Urothelium cell line (cell line): ENCODE data around the gene CD3D.

ENCODE experiments used
- DNase-seq: peaks from one replicate; pipeline ENCODE4 v3.0.0; 2011; ENCODE audit warnings: low spot score, mixed read lengths
- FAIRE-seq: peaks from 2 replicates; lab custom pipeline; 2011; peaks lifted over from hg19 to GRCh38; lab: Jason Lieb, UNC

Gene CD3D

DNA sequence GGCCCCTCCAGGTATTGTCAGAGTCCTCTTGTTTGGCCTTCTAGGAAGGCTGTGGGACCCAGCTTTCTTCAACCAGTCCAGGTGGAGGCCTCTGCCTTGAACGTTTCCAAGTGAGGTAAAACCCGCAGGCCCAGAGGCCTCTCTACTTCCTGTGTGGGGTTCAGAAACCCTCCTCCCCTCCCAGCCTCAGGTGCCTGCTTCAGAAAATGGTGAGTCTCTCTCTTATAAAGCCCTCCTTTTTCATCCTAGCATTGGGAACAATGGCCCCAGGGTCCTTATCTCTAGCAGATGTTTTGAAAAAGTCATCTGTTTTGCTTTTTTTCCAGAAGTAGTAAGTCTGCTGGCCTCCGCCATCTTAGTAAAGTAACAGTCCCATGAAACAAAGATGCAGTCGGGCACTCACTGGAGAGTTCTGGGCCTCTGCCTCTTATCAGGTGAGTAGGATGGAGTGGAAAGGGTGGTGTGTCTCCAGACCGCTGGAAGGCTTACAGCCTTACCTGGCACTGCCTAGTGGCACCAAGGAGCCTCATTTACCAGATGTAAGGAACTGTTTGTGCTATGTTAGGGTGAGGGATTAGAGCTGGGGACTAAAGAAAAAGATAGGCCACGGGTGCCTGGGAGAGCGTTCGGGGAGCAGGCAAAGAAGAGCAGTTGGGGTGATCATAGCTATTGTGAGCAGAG, 37.8 kb downstream of the CD3D start, which contains the start of gene CD3E:
Gene CD3E (plus strand): TSS at position 163 of the 681 bp plus-strand sequence. CDS start 223 bp downstream, at position 386.
- DNase-seq (no peak), FAIRE-seq (no peak)

GRCh38 chr11:118304227-118304567, 38.3 kb downstream of the CD3D start:
- DNase-seq (no peak), FAIRE-seq (no peak)

DNA sequence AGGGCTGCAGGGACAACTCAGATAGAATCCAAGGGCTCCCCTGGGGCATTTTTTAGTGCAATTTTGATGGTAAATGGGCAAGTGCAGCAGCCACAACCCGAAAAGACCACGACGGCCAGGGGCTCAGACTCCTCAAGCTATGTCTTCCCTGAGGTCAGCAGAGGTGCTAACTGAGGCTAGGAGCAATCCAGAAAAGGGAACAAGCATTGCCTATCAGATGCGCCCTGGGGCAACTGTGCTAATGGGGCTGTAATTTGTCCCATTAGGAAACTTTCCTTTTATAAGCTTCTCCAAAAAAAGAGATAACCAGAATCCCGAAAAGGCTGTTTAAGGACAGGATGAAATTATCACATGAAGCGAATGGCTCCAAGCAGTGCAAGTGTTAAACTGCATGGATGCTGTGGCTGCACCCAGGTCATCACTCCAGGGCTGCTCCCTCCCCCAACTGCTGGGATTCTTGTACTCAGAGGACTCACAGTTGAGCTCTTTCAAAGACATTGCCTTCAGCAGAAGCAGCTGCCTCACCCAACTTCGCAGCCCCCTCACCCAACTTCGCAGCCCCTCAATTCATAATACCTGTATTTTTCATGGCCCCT, 40.8 kb downstream of the CD3D start:
- FAIRE-seq (no peak), DNase-seq (no peak)

- FAIRE-seq, result no peak
- no peak for DNase-seq
These were observed 46.6 kb downstream of the CD3D start for GRCh38 chr11:118295815-118296454.

GRCh38 chr11:118295199-118295598, 47.3 kb downstream of the CD3D start:
- no peak for DNase-seq
- no peak for FAIRE-seq

- no peak for DNase-seq
- no peak for FAIRE-seq
These were observed 48.5 kb downstream of the CD3D start for GRCh38 chr11:118294053-118294452.

DNA sequence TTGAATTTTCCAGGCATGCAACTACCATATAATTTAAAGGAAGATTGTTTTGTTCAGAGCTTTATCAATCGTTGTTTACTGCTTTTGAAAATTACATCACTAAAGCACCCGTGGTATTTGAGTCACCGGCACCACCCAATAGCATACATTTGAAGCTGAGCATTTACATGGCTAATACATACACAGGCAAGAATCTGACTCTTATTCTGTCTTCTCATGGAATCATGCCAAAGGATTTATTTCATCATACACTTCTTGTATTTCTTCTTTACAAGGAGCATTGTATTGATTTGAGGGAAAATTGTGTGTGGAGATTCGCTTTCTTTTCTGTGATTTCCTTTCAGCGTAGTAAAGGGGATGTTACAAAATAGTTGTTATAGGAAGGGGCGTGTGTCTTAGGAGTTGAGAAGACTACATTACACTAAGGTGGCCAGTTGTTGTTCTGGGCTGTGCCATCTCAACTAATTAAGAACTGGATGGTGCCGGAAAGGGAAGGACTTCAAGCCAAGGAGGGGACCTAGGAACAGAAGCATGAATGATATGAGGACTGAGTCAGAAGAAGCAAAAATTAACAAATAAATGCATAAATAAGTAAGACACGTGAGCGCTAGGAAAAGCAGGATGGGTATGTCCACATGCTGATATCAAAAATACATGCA, 50.9 kb downstream of the CD3D start:
- no peak for DNase-seq
- no peak for FAIRE-seq

DNA sequence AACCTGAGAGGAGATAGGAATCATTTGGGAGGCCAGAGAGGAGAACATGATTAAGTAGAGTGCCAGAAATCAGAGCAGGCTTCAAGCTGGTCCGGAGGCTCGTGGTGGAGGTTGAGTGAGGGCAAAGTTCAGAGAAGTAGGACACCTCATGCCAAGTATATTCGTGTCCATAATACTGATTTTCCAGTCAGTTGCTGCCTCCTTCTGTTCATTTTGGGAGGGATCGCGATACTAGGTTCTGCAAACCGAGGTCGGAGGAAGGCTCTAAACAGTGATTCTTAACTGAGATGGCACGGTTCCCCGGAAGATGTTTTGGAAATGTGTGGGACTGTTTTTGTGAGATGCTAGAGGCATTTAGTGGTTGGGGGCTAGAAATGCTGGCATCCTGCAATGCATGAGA, 51.6 kb downstream of the CD3D start:
- no peak for FAIRE-seq
- no peak for DNase-seq

GRCh38 chr11:118289401-118289800, 53.1 kb downstream of the CD3D start:
- DNase-seq, result no peak
- FAIRE-seq, result no peak
